ENCODE measurements around the gene FAM168A.

Gene FAM168A

DNA sequence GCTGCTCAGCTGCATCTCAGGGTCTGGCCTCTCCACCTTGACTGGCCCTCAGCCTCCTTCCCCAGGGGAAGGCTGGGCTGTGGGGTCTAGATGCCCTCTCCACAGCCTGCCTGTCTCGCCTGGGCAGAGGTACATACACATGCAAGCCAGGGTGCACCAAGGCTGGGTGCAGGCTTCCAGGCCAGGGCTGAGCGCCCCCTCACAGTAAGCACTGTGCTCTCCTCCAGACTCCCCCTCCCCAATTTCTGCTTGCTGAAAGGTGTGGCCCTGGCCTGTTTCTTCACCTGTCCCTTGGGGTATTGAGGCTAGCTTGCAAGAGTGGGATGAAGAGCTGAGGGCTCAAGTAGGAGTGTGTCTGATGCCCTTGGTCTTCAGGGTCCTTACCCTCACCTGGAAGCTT lies 199.2 kb downstream of the FAM168A start:
- no peak for FAIRE-seq

GRCh38 chr11:73398132-73398526 lies 199.8 kb downstream of the FAM168A start:
- FAIRE-seq = no peak

DNA sequence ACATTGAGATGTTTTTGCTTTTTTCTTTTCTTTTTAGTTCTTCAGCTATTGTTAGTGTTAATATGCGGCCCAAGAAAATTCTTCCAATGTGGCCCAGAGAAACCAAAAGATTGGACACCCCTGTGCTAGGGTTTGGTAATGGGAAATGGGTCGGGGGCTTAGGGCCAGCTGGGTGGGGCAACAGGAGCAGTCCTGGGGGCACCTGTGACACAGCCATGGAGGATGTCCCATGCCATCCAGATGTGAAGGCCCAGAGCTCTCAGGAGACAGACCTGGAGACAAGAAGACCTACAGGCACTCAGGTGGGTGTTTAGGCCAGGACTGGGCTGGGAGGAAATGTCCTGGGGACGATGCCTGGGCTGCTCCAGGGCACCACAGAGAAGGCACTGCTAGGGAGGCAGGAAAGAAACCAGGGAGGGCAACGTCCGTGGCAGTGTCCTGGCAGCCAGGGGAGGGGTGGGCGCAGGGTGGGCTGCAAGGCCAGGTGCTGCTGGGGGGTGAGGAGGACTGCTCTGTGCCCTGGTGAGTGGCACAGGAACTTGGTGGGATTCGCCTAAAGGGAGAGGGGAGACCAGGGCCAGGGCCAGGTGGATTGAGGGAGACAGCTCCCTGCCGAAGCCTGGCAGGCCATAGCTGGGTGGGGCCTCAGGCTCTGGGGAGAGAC lies 200.3 kb downstream of the FAM168A start:
- FAIRE-seq = no peak

DNA sequence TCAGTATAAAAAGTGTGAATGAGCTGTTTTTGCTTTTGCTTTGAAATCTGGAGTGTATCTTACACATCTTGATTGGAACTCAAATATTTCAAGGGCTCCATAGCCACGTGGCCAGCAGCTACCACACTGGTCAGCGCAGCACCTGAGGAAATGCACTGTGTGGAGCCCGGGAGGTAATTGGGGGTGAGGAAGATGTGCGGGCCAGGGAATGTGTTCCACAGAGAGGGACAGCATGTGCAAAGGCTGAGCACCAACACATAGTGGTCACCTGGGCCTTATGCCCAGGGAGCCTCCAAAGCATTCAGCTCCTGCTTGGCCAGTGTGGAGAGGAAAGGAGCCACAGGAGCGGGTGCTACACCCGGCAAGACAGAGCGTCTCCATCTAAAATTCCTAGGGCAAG lies 200.9 kb downstream of the FAM168A start:
- no peak for FAIRE-seq

DNA sequence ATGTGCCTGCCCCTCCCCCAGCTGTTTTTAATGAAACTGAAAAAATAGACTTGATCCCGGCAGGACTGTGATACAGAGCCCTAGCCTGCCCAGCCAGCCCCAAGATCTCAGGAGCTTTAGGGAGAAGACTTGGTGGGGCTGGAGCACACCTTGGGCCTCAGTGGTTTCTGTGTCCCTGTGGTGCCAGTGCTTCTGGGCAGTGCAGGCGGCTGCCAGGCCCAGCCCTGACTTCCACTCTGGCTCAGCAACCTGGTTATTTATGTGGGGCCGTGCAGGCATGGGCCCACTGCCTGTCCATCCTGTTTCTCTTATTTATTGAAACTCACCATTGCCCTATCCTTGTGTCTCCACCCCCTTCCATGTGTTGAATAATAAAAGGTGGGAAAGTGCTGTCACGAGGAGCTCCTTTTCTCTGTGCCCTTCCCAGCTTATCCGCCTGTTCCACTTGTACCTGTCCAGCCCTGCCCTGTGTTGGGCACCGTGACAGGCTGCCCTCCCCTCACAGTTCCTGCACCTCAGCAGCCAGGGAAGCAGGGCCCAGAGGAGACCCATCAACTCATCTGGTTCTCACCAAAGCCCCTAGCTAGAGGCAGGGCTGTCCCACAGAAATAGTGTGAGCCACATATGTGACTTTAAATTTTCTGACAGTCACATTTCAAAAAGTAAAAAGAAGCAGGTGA lies 201.5 kb downstream of the FAM168A start:
- no peak for FAIRE-seq

- FAIRE-seq = no peak
These were observed 202.4 kb downstream of the FAM168A start for GRCh38 chr11:73395297-73396208.

DNA sequence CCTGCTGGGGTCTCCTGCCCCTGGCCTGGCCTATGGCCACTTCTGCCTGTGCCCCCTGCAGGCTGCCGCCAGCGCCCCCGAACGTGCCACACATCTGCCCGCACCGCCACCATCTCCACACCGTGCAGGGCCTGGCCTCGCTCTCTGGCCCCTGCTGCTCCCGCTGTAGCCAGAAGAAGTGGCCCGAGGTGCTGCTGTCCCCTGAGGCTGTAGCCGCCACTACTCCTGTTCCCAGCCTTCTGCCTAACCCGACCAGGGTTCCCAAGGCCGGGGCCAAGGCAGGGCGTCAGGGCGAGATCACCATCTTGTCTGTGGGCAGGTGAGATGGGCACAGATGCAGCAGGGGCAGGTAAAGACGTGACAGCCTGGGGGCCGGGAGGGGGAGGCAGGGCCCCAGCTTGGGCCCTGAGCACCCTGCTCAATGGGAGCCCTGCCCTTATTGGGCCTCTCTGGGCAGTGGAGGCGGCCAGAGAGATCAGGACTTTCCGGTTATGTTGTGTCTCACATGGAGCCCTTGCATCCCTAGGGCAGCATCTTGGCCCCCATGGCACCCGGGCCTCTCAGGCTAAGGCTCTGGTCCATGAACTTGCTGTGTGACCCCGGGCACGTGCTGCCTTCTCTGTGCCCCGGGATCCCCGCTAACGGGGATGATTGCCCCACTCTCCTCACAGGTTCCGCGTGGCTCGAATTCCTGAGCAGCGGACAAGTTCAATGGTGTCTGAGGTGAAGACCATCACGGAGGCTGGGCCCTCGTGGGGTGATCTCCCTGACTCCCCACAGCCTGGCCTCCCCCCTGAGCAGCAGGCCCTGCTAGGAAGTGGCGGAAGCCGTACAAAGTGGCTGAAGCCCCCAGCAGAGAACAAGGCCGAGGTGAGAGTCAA lies 203.3 kb downstream of the FAM168A start:
- no peak for FAIRE-seq

DNA sequence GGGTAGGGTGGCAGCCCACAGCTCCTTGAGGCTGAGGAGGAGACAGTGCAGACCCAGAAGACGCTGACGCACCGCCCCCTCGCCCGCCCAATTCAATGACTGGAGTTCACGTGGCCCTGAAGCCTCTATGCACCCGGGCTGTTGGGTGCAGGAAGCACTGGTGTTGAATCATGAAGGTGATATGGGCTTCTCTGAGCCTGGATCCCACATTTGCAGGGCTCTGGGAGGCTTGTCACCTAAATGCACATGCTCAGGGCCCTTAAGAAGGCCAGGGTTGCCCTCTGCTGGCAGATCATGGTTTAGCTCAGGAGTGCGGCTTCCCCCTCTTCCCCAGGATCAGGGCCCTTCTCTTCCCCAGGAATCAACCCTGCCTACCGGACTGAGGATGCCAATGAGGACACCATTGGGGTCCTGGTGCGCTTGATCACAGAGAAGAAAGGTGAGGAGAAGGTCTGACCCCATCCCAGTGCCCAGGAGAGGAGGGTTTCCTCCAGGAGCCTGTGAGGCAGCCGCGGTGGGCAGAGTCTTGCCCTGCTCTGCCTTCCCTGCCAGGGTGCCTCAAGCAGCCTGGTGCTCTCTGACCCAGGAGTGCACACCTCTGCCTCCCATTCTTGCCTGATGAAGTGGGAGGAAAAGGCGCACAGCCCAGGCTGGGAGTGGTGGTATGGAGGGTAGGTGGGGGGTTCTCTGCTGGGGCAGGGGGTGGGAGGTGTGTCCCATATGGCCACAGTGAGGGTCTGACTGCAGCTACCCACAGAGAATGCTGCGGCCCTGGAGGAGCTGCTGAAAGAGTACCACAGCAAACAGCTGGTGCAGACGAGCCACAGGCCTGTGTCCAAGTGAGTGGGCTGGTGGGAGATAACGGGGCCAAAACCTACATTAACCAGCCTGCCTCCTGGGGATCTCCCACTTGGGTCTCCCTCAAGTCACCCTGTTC lies 204.2 kb downstream of the FAM168A start:
- FAIRE-seq = no peak

DNA sequence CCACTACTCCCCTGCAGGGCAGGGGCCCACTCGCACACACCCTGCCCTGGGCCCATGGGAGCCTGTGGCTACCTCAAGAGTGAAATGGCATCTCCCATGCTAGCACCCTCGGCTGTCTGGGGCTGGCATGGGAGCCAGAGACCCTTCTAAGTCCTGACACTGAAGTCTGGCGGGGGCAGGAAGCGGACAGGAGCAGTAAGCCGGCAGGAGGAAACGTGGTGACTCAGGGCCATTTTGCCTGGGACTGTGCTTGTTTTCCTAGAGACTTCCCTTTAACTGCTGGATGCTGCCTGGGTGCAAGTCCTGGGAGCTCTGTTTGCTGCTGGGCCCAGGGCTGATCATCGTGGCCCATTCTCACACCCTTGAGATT lies 204.9 kb downstream of the FAM168A start:
- FAIRE-seq = no peak

DNA sequence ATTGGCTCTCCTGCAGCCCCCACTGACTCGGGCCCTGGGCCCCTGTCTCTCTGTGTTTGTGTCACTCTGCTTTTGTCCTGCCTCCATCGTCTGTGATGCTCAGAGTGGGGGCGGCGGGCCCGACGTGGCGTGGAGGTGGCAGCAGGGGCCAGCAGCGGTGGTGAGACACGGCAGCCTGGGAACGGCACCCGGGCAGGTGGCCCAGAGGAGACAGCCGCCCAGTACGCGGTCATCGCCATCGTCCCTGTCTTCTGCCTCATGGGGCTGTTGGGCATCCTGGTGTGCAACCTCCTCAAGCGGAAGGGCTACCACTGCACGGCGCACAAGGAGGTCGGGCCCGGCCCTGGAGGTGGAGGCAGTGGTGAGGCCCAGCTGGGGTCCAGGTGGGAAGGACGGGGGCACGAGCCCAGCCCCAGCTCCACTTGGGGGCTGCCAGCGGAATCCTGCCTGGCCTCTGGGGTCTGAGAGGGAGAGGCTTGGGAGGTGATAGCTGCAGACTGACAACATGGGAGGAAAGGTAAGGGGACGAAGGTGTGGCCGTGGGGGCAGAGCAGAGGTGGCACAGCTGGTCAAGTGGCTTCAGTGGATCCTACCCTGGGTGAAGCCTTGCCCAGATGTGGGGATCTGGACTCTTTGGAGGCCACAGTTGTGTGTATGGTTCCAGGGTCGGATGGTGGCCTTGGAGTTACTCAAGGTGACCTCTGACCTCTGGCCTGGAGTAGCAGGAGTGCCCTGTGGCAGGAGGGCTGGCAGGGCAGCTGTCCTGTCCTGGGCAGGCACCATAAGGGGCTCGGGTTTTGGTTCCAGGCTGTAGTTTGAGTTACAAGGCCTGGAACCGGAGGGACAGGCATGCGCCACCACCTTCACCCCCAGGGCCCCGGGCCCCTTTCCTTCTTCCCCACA lies 205.6 kb downstream of the FAM168A start:
- no peak for FAIRE-seq

- FAIRE-seq = no peak
These were observed 206.2 kb downstream of the FAM168A start for GRCh38 chr11:73391665-73392064.

- FAIRE-seq = no peak
These were observed 207.0 kb downstream of the FAM168A start for GRCh38 chr11:73390601-73391565.

DNA sequence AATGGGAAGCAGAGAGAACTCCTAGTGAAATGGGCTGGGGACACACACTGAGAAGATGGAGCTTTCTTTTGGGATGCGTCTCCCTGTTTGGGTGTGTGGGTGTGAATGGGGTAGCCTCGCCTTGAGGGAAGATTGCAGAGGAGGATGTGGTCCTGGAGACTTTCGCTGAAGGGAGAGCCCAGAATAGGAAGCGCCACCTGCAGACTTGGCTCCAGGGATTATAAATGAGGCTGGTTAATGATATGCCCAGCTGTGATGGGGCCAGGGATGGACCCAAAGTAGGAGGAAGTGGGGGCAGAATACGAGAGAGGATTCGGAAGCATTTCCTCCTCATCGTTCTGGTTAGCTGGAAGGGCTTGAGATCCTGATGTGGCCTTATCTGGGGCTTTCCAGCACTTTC lies 208.0 kb downstream of the FAM168A start:
- FAIRE-seq = no peak

- no peak for FAIRE-seq
These were observed 208.8 kb downstream of the FAM168A start for GRCh38 chr11:73389134-73389525.

DNA sequence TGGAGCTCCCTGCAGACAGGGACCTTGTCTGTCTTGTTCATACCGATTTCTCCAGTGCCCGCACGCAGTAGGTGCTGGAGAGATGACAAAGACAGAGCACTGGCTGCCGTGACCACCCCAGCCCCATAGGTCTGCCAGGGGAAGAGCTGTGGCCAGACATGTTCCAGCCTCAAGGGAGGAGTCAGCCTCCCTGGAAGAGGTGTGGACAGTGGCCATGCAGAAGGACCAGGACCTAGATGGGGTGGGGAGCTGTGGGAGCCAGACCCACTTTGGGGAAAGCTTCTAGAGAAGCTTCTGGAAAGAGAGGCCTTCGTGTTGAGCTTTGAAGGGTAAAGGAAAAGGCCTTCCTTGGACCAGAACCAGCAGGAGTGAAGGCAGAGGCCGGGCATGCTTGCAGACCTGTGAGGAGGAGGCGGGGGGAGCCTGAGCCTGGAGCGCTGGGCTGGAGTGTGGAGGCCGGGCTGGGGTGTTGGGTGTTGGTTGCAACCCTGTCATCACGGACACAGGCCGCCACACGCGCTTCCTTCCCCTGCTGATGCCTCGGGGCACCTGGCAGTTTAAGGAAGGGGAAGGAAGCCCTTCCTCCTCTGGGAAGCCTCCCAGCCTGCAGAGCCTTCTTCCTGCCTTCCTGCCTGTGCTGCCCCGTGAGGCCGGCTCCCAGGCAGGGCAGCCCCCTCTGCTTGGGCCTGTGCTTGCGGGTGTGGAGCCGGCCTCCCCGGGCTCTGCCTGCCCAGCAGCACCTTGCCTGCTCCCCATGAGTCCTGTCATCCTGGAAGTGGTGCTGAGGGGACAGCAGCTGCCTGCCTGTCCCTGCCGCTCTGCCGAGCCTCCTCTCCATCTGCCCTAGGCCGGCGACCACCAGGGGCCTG lies 209.4 kb downstream of the FAM168A start:
- no peak for FAIRE-seq

- no peak for FAIRE-seq
These were observed 210.2 kb downstream of the FAM168A start for GRCh38 chr11:73387594-73388264.

- FAIRE-seq = no peak
These were observed 211.4 kb downstream of the FAM168A start for GRCh38 chr11:73386546-73386945.

DNA sequence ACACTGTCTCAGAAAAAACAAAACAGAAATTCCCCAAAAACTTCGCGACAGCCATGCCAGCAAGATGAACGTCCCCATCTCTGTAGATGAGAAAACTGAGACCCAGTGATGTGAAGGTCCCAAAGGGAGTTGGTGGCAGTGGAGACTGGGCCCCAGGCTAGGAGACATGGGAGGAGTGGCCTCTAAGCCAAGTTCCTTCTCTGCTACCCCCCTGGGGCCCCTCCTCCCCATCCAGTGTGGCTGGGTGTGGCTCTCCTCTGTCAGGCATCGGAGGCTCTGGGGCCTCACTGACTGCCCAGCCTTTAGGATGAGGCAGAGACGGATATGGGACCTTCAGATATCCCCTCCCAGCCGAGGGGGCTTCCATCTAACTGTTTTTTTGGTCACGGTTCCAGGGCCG lies 211.9 kb downstream of the FAM168A start:
- no peak for FAIRE-seq
